ENCODE results near the gene INTS11.

GRCh38 chr1:1327291-1327690, 2.8 kb upstream of the INTS11 start:
- TF ChIP-seq POLR2AphosphoS5 (IDR thresholded peaks at IDR 0.05) = no peak
- no peak for TF ChIP-seq CTCF (IDR thresholded peaks at IDR 0.05)

Measured in breast epithelium (tissue), 3 donors.